GM13976 (cell line): ENCODE data around the gene STK11IP.

ENCODE experiments used
- DNase-seq: peaks from one replicate; pipeline ENCODE4 v3.0.0; 2012; ENCODE audit warnings: low spot score
- CTCF ChIP-seq: IDR thresholded peaks from 2 replicates; pipeline ENCODE4 v1.5.1; 2012; ENCODE audit warnings: borderline replicate concordance, mild to moderate bottlenecking; ENCODE audit not compliant: insufficient read depth; ENCODE audit errors: extremely low read depth, missing control alignments, control extremely low read depth
- in situ Hi-C: fragments of 300-500 bp; cut with MboI; formaldehyde crosslinking; loops from one replicate; pipeline ENCODE4 v1.12.0; 2022; ENCODE audit warnings: low sequenced_read_pairs, mixed read lengths, inconsistent platforms; ENCODE audit not compliant: unreplicated experiment

STK11IP gene

GRCh38 chr2:219663116-219663762, 65.6 kb downstream of the STK11IP start:
- in situ Hi-C loops: no loop called here
- no peak for TF ChIP-seq CTCF
- DNase-seq: no peak

GRCh38 chr2:219664041-219664440, 66.4 kb downstream of the STK11IP start:
- DNase-seq: no peak
- in situ Hi-C loops: no loop called here
- no peak for TF ChIP-seq CTCF

DNA sequence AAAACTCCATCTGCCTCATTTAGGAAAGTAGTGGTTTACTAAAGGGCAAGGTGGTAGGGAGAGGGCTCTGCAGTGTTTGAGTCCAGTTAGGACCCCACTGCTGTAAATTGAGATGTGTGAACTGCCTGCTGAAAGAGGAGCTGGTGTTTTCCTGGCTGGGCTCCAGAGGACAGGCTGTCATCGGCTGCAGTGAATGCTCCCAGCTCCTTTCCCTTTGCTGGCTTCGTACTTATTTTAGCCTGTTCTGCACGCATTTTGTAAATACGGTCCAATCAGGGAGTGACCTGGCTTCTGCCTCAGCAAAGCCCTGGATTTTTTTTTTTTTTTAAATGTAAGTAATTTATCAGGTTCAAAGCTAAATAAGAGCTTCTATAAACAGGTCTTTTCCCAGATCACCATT, 67.3 kb downstream of the STK11IP start:
- DNase-seq: no peak
- TF ChIP-seq CTCF: no peak
- in situ Hi-C loops: no loop called here

DNA sequence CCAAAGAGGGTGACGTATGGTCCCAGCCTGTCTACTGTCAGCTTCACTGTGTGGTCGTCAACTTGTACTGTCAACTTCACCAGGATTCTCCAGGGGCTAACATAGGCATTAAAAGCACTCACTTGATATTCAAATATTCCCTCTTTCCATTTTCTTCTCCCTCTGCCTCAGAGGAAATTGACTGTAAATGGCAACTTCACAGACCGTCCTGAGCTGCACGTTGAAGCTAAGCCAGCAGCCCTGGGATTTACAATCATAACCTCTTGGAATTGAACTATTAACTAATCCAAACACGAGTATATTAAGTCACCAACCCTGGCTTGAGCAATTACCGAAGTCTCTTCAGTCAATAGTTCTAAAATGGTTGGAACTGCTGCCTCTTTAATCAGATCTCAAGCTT, 68.3 kb downstream of the STK11IP start:
- in situ Hi-C loops: no loop called here
- no peak for DNase-seq
- no peak for TF ChIP-seq CTCF
